Ramos (cell line): ENCODE measurements around the gene ARPC3.
"Not testable (repeated sequence)": the region's sequence is repeated elsewhere in the genome, so short reads cannot be mapped to it uniquely, and the experiment has no call there.

Experiments
- in situ Hi-C: fragments of 300-500 bp; cut with MboI; formaldehyde crosslinking; loops from one replicate; pipeline ENCODE4 v1.14.3; 2022; ENCODE audit warnings: low sequenced_read_pairs; ENCODE audit not compliant: unreplicated experiment

The ARPC3 gene

GRCh38 chr12:110421159-110421661 is 28.9 kb downstream of the ARPC3 start:
- in situ Hi-C loops, result loop anchor here (10.0 kb wide), 1 partner anchor 326 kb away; no protein-coding TSS in a partner anchor

- in situ Hi-C loops, result loop anchor here (10.0 kb wide), 1 partner anchor 326 kb away; no protein-coding TSS in a partner anchor
Observed at GRCh38 chr12:110420644-110421043, 29.5 kb downstream of the ARPC3 start.

GRCh38 chr12:110417113-110417512 is 33.0 kb downstream of the ARPC3 start:
- in situ Hi-C loops, result not testable (repeated sequence)

- in situ Hi-C loops, result not testable (repeated sequence)
Observed at GRCh38 chr12:110410086-110410485, 40.1 kb downstream of the ARPC3 start.

- in situ Hi-C loops, result not testable (repeated sequence)
Observed at GRCh38 chr12:110405126-110405662, 44.9 kb downstream of the ARPC3 start.

GRCh38 chr12:110403976-110404682 is 46.0 kb downstream of the ARPC3 start:
- in situ Hi-C loops, result no loop called here

- in situ Hi-C loops, result no loop called here
Observed at GRCh38 chr12:110403146-110403975, 46.8 kb downstream of the ARPC3 start, which contains the start of gene ANAPC7. Gene ANAPC7 (minus strand): TSS chr12:110403708. CDS start chr12:110403627, 81 bp downstream.
